ENCODE results near the gene CDSN. TPM values are rescaled to one million over a fixed set of nuclear protein-coding genes. Genes with fewer than 3 reads are reported as not detected.

CDSN gene
- total RNA-seq, 1 experiment from 2014 or later: 0.12 TPM

DNA sequence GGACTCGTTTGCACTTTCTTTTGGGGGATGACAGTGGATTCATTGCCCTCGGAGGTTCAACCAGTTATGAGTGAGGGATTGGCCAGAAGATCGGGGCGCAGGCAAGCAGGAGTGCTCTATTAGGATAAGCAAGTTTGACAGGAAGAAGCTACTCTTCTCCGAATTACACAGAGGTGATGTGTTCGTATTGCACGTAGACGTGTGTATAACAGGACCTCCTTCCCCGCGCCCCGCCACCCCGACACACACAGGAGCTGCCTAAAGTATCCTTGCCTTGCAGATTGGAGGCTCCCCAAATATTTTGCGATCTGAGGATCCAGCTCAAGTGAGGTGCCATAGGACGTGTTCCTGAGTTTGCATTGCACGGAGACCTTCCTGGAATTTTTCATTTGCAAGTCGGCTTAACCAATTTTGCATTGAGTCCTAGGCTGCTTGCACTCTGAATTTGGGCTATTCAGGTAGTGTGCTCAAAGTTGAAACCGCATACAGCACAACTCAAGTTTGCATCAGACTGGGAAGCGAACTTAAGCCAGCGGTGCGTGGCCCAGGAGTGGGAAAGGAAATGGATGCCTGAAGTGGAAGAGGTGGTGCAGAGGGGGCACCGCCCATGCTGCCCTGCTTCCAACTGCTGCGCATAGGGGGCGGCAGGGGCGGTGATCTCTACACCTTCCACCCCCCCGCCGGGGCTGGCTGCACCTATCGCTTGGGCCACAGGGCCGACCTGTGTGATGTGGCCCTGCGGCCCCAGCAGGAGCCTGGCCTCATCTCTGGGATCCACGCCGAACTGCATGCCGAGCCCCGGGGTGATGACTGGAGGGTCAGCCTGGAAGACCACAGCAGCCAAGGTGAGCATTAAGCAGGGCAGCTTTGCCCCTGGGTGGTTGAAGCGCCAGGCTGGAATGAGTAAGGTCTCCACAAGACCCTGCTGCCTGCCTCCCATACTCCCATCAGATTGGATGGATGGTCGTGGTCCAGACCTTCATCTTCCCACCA, 38.9 kb upstream of the CDSN start:
- Histone ChIP-seq H3K79me2 (ENCODE audit: insufficient read depth, low read length) (peaks cover 9% of the 10 kb centered on the region), H3K9me2 (ENCODE audit: insufficient read depth) (no peaks in the 10 kb centered on the region), H3K4me2 (ENCODE audit: low read length) (peak overlapping the region; percentile 95), H3K4me3 (replicated peaks in 1 of 2; ENCODE audit: low read depth in 1 of 2, low read length in 2 of 2) (peak overlapping the region; percentile 88 to 95), H3K9me3 (ENCODE audit: control insufficient read depth in 1 of 2, insufficient read depth in 1 of 2, low read depth in 1 of 2, low read length in 2 of 2) (no peaks in the 10 kb centered on the region), H2AFZ (ENCODE audit: low read depth, low read length, poor library complexity, severe bottlenecking) (peak overlapping the region; percentile 90), H4K20me1 (ENCODE audit: insufficient read depth) (no peaks in the 10 kb centered on the region), H3K27ac (ENCODE audit: low read depth, low read length) (peak overlapping the region; percentile 6), H3K9ac (ENCODE audit: low read length) (peak overlapping the region; percentile 75), H3K4me1 (ENCODE audit: control insufficient read depth in 1 of 2, insufficient read depth in 2 of 2, low read length in 2 of 2) (peaks cover 18 to 28% of the 10 kb centered on the region in 2 experiments), H3K36me3 (ENCODE audit: control insufficient read depth in 1 of 2, insufficient read depth in 2 of 2, low read length in 2 of 2) (peaks cover 12% of the 10 kb centered on the region in 2 experiments), H3K27me3 (ENCODE audit: insufficient read depth, low read length) (no peaks in the 10 kb centered on the region)
- DNase-seq (ENCODE audit: low read depth, low spot score) (no peak), ATAC-seq (no peak)
- BruUV-seq (replicated peaks): TSS peak; percentile 66
- intact Hi-C loops (cut with micrococcal nuclease): no loop called here
- POLR2A ChIA-PET: interaction anchor here (1.3 kb wide), 1 partner anchor 44 kb away, joined by 3 read pairs; no protein-coding TSS in a partner anchor
- CTCF ChIA-PET: interaction anchor here (1.3 kb wide), 1 partner anchor 208 kb away, joined by 7 read pairs; no protein-coding TSS in a partner anchor
- TF ChIP-seq TCF7L2 (IDR thresholded peaks at IDR 0.05; ENCODE audit: borderline replicate concordance, extremely low read depth, insufficient read depth, insufficient read length) (no peak), ELF1 (IDR thresholded peaks at IDR 0.05; ENCODE audit: borderline replicate concordance, low read depth) (no peak), YY1 (IDR thresholded peaks at IDR 0.05; ENCODE audit: extremely low read depth, insufficient replicate concordance, low read depth, low read length) (no peak), SP1 (IDR thresholded peaks at IDR 0.05; ENCODE audit: low read depth) (no peak), POLR2AphosphoS5 (IDR thresholded peaks at IDR 0.05; ENCODE audit: low read depth, low read length) (no peak), EGR1 (IDR thresholded peaks at IDR 0.05; ENCODE audit: low read depth) (no peak), POLR2A (IDR thresholded peaks at IDR 0.05; ENCODE audit: borderline replicate concordance, extremely low read depth, insufficient read depth, insufficient read length) (no peak), EZH2 (IDR thresholded peaks at IDR 0.05) (no peak), EZH2phosphoT487 (IDR thresholded peaks at IDR 0.05; ENCODE audit: borderline replicate concordance) (no peak), FOSL1 (IDR thresholded peaks at IDR 0.05; ENCODE audit: low read depth) (no peak), CEBPB (IDR thresholded peaks at IDR 0.05; ENCODE audit: low read depth) (no peak), JUND (IDR thresholded peaks at IDR 0.05) (no peak), ZFX (IDR thresholded peaks at IDR 0.05) (no peak), ZNF274 (IDR thresholded peaks at IDR 0.05; ENCODE audit: low read depth, low read length) (no peak), SIN3A (IDR thresholded peaks at IDR 0.05; ENCODE audit: low read depth) (no peak), RAD21 (IDR thresholded peaks at IDR 0.05; ENCODE audit: low read depth) (no peak)
- TF ChIP-seq, protein P1, sequence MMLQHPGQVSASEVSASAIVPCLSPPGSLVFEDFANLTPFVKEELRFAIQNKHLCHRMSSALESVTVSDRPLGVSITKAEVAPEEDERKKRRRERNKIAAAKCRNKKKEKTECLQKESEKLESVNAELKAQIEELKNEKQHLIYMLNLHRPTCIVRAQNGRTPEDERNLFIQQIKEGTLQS (IDR thresholded peaks at IDR 0.05): no peak
- TF ChIP-seq, protein P2, sequence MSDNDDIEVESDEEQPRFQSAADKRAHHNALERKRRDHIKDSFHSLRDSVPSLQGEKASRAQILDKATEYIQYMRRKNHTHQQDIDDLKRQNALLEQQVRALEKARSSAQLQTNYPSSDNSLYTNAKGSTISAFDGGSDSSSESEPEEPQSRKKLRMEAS (IDR thresholded peaks at IDR 0.05): no peak
- RAD21 ChIA-PET (ENCODE audit: low non-redundant PET in 1 of 2, low total read pairs in 2 of 2, uncharacterized antibody in 2 of 2, unreplicated experiment in 2 of 2): no interaction called here
